G401.6 (cell line): ENCODE results near the gene STKLD1.

Experiments used
- FAIRE-seq: peaks from 2 replicates; lab custom pipeline; 2012; peaks lifted over from hg19 to GRCh38; lab: Jason Lieb, UNC

The STKLD1 gene

DNA sequence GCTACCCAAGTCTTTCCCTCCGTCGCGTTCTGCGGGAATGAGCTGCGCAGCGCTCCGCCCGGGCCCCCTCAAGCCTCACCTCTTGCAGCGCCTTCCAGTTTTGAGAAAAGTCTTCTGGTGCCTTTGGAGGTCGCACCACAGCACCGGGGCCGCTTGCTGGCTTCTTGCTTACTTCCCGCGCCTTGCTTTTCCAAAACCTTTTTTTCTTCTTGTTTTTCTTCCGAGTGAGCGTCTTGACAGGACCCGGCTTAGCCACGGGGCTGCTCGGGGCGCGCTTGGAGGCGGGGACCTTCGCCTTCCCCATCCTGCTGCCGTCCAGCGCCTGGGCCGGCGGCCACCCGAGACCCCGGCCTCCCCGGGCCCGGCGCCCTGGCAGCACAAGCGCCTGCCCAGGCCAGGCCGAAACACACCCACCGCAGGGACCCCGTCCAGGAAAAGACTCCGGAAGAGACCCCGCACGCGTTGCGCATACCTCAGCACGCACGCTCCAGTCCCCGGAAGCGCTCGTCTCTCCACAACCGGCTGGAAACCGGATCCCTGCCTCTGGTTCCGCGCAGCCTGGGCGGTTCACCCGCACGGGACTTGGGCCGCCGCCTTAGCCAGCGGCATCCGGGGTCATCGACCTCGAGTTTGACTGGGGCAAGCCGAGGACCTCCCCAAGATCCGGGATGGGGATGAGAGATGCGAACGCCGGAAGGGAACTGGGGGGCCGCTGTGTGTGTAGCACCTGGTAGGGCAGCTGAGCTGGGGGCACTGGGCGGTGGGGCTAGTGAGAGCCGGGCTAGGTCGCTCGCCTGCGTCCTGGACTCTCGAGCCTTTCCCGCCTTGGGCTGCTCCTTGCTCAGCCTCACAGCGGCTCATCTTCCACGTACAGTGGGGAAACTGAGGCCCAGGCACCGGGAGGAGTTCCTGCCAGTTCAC, 41.6 kb downstream of the STKLD1 start, which contains the start of gene REXO4:
Gene REXO4 (minus strand): TSS at position 470 of the 921 bp plus-strand sequence. CDS start 166 bp downstream, at position 304.
- FAIRE-seq: no peak

DNA sequence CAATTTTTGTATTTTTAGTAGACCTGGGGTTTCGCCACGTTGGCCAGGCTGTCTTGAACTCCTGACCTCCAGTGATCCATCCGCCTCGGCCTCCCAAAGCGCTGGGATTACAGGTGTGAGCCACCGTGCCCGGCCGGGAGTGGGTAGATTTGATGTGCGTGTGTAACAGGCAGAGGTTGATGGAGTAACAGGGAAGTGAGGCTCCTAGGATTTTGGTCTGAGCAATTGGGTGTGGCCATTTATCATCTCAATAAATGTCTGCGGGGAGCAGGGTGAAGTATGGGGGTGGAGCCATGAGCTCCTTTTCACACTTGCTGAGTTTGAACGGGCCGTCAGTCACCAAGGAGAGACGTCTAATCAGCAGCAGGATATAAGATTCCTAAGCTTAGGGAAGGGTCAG, 42.8 kb downstream of the STKLD1 start:
- FAIRE-seq: no peak

DNA sequence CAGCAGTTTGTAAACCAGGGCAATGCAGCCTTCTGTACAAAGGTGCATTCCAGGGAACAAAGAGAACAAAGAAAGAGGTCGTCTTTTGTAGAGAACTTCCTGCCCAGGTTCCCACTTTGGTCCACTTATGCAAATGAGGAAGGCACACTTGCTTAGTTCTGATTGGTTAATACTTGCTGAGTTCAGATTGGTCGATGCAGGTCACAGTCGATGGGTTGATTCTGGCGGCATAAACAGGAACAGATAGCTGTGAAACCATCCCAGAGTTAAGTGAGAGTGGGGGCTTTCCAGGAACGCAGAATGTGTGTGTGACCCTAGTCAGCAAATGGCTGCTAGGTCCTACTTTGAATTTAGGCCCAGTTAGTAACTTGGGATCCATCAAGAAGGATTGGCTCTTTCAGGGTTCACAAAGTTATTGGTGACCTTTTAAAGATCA, 44.2 kb downstream of the STKLD1 start:
- no peak for FAIRE-seq

DNA sequence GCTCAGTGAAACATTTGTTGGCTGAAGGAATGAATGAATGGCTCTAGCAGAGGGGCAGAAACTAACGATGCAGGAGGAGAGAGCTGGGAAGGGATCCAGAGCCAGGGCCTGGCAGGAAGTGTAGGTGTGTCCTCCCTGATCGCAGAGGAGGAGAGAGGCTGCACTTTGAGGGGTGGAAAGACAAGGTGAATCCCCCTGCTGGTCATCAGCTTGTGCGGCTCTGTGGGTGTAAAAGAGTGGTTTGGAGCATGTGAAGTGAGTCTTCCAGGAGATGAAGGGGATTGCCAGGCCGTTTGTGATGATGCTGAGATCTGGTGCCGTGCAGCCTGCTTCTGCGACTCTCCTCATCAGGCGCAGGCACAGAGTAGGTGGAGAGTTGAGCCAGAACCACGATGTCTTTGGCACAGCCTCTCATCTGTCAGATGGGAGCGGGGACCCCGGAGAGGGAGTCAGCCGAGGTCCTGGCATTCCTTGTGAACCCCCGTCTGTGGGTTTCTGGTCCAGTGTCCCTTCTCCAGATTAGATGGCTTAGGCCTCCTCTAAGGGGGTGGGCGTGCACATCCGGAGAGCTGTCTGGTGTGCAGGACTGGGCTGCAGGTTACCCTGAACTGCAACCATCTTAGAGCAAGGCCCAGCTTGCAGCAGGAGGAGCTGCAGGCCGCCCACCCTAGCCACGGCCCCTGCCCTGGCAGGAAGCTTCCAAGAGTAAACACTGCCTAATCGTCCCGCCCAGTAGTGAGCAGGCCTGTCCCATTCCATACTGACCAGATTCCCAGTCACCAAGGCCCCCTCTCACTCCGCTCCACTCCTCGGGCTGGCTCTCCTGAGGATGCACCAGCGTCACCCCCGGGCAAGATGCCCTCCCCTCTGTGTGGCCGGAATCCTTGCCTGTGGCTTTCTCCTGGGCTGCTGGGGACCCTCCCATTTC, 45.7 kb downstream of the STKLD1 start, which contains the start of gene ADAMTS13:
Gene ADAMTS13 (plus strand): TSS at position 753 of the 928 bp plus-strand sequence. CDS start 77 bp downstream, at position 830.
- no peak for FAIRE-seq

DNA sequence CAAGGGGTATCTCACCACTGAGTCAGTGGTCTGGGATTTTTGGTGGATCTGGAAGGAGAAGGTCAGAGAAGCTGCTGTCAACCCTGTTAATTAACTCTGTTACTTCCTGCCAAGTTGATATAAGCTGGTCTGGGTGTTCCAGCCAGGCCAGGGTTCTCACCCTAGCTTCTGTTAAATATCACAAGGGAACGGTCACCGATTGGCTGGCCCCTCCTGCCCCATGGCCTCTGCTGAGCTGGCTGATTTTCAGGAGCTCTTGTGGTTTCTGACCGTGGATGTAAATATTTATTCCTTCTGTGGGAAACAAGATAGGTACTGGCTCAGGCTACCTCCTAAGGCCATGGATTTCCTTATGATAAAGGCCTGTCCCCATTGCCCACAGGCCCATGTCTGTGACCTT, 47.0 kb downstream of the STKLD1 start:
- FAIRE-seq: no peak

DNA sequence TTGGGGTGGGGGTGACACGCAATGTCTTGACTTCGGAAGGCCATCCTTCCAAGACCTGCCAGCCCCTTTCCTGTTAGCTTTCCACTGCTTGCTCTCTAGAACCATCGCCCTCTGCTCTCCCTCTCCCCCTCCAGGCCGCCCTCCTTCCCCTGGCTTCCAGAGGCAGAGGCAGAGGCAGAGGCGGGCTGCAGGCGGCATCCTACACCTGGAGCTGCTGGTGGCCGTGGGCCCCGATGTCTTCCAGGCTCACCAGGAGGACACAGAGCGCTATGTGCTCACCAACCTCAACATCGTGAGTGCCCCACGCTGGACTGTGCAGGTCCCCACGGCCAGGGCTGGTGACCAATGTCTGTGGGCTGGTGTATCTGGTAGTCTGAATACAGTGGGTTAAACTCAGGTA, 48.0 kb downstream of the STKLD1 start:
- FAIRE-seq: no peak

DNA sequence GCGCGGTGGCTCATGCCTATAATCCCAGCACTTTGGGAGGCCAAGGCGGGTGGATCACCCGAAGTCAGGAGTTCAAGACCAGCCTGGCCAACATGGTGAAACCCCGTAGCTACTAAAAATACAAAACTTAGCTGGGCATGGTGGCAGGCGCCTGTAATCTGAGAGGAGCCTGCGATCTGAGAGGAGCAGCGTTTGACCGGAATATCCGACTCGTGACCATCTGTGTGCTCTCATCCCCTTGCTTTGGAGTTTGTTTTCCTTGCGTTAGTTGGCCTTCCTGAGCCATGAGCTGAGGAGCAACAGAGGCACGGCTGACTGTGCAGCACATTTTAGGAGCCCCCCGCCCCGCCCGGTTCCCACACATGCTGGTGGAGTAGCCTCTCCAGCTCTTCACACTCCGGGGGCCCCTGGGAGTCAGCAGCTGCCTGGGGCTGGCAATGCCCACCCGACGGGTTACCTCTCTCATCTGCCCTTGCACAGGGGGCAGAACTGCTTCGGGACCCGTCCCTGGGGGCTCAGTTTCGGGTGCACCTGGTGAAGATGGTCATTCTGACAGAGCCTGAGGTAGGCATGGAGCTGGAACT, 49.0 kb downstream of the STKLD1 start:
- no peak for FAIRE-seq

DNA sequence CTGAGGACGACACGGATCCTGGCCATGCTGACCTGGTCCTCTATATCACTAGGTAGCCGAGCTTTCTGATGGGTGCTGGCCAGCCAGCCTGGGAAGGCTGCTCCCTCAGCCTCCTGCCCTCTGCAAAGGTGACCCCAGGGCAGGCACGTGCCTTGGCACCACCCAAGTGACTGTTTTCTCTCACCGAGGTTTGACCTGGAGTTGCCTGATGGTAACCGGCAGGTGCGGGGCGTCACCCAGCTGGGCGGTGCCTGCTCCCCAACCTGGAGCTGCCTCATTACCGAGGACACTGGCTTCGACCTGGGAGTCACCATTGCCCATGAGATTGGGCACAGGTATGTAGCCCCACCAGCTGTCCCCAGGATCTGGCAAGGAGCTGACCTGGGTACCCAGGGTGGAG, 49.8 kb downstream of the STKLD1 start:
- FAIRE-seq: no peak

DNA sequence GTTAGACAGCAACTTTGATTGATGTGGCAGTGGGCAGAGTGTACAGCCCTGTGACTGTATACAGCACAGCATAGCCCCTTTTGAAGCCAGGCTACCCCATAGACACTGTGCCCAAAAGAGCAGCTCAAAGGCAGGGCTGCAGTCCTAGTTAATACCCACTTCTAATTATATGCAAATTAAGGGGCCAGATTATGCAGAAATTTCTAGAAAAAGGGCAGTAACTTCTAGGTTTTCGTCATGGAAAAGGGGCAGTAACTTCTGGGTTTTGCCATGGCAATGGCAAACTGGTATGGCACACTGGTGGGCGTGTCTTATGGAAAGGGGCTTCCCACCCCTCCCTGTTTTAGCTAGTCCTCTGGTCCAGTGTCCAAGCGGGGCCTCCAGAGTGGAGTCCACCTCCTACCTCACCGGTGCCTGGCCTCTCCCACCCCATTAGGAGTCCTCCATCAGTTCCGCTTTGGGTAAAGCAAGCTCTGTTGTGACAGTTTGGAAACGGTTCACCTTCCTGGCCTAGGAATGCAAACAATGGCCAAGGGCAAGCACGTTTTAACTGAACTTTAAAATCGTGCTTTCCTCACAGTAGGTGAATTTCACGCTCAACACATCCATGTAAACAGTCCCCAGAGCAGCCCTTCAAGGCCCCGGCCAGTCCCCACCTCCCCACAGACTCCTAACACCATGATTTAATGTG, 51.6 kb downstream of the STKLD1 start:
- no peak for FAIRE-seq

DNA sequence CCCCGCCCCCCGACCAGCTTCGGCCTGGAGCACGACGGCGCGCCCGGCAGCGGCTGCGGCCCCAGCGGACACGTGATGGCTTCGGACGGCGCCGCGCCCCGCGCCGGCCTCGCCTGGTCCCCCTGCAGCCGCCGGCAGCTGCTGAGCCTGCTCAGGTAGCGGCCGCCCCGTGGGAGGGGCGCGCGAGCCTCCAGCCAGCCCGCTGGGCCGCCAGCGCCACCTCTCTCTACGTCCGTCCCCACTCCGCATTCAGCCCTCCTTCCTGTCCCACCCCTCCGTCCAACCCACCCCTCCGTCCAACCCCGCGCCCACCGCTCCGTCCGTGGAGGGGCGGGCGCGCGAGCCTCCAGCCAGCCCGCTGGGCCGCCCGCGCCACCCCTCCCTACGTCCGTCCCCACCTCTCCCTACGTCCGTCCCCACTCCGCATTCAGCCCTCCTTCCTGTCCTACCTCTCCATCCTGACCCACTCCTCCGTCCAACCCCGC, 52.5 kb downstream of the STKLD1 start:
- no peak for FAIRE-seq

DNA sequence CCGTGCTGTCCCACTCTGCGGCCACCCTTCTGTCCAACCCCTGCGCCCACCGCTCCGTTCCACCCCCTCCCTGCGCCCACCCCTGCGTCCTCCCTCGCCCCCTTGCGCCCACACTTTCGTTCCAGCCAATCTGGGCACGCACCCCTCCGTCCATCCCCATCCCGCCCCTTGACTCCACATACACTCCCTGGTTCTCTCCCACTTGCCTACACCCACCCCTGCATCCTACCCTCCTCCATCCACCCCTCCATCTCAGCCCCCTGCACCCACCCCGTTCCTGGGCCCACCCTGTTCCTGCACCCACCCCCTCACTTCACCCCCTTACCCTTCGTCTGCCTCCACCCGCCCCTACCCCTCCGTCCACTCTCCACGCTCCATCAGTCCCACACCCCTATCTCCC, 53.0 kb downstream of the STKLD1 start:
- FAIRE-seq: no peak

DNA sequence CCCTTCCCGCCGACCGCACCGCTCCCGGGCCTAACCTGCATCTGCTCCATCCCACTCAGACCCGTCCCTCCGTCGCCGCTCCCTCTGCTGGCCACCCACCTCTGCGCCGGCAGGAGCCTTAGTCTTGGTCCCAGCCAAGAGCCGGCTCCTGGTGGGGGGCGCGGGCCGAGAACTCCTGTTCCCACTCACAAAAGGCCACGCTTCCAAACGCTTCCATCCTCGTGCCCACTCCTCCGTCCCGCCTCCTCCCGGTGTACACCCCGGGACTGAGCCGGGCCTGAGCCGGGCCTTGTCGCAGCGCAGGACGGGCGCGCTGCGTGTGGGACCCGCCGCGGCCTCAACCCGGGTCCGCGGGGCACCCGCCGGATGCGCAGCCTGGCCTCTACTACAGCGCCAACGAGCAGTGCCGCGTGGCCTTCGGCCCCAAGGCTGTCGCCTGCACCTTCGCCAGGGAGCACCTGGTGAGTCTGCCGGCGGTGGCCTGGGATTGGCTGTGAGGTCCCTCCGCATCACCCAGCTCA, 53.5 kb downstream of the STKLD1 start:
- no peak for FAIRE-seq

DNA sequence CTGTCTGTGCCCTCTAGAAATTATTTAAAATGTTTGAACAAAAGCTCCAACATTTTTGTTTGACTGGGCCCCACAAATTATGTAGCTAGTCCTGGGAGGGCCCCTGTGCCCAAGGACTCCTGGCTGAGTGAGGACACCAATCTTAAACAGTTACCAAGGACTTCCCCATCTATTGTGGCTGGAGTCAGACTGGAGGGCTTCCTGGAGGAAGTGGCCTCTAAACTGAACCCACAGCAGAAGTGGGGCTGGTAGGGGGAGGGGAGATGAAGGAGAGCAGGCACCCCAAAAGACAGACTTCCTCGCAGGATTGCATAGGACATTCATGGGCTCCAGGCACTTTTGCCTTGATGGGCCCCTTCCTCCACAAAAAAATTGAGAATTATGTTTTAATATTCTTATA, 54.1 kb downstream of the STKLD1 start:
- FAIRE-seq: no peak

DNA sequence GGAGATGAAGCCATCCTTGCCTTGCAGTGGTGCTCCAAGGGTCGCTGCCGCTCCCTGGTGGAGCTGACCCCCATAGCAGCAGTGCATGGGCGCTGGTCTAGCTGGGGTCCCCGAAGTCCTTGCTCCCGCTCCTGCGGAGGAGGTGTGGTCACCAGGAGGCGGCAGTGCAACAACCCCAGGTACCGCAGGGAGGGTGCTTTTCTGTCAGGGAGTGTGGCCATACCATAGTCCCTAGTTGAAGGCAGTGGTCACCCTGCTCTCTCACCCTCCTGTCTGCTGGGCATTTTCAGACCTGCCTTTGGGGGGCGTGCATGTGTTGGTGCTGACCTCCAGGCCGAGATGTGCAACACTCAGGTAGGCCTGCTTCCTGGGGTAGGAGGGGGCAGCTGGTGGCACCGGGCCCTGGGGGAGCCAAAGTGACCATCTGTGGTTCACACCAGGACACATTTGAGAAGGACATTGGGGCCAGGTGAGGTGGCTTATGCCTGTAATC, 57.2 kb downstream of the STKLD1 start:
- FAIRE-seq: no peak

DNA sequence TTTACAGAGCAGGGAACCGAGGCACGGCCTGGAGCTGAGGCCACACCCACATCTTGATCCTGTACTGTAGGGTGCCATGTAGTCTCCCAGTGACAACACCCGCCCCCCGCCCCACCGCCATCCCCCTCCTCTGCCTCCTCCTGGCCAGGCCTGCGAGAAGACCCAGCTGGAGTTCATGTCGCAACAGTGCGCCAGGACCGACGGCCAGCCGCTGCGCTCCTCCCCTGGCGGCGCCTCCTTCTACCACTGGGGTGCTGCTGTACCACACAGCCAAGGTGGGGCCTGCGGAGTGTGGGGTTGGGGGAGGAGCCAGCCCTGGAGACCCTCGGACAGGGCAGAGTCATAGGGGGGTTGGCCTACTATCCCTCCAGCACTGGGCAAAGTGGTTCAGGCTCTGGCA, 60.5 kb downstream of the STKLD1 start:
- FAIRE-seq: no peak

DNA sequence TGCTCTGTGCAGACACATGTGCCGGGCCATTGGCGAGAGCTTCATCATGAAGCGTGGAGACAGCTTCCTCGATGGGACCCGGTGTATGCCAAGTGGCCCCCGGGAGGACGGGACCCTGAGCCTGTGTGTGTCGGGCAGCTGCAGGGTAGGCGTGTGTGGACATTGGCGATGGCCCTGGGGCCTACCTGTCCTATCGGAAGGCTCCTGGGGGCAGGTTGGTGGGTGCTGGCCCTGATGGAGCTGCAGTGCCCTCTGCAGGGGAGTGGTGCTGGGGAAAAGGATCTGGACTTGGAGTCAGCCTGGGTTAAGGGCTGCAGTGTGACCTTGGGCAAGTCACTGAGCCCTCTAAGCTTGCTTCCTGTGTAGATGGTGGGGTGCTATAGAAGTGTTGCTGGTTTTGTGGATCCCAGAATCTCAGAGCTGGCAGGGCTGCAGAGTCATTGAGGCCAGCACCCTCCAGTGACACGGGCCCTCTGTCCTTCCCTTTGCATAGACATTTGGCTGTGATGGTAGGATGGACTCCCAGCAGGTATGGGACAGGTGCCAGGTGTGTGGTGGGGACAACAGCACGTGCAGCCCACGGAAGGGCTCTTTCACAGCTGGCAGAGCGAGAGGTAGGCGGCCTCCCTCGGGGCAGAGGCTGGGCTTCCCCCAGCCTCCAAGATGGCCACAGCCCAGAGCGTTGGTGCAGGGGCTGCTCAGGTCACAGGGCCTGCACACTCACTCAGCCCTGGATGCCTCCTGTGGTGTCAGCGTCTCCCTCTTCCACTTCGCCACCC, 61.8 kb downstream of the STKLD1 start:
- FAIRE-seq: no peak

DNA sequence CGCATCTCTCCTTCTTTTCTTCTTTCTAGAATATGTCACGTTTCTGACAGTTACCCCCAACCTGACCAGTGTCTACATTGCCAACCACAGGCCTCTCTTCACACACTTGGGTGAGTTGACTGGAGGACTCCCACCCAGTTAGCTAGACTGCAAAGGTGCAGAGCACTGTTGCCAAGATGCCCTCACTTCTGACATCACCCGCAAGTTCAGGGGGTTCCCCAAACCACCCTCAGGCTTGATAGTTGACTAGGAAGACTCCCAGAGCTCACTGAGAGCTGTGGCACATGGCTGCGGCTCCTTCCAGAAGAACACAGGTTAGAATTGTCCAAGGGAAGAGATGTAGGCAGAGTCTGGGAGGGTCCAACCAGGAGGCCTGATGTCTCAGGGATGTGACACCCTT, 63.2 kb downstream of the STKLD1 start:
- no peak for FAIRE-seq

DNA sequence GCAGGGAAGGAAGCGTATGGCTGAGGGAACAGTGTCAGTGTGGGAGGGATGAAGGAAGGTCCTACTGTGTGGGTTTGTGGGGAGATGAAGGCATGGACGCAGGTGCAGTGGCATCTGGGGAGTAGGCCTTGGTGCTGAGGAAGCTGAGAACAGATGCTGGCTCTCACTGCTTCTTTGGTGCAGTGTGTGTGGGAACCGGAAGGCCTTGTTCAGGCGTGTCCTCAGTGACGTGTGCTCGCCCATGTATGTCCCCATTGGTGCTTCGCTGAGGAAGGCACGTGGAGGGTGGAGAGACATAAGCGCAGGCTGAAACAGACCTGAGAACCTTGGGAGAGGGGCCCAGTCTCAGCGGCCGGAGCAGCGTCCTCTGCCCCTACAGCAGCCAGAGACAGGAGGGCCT, 64.7 kb downstream of the STKLD1 start:
- no peak for FAIRE-seq

DNA sequence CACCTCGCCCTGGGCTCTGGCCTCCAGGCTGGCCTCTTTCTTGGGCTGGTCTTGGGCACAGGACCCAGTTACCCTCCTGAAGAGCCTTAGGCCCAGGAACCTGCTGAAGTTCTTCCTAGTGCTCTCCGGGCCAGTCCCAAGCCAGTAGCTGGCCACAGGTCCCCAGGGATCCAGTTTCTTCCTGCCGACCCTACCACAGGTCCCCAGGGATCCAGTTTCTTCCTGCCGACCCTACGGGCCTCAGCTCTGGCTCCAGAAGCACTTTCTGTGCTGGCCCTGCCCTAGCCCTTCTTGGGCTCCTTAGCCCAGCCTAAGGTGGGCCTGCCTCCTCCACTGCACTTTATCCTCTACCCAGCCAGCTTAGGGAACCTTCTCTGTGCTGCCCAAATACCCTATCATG, 65.4 kb downstream of the STKLD1 start:
- no peak for FAIRE-seq

DNA sequence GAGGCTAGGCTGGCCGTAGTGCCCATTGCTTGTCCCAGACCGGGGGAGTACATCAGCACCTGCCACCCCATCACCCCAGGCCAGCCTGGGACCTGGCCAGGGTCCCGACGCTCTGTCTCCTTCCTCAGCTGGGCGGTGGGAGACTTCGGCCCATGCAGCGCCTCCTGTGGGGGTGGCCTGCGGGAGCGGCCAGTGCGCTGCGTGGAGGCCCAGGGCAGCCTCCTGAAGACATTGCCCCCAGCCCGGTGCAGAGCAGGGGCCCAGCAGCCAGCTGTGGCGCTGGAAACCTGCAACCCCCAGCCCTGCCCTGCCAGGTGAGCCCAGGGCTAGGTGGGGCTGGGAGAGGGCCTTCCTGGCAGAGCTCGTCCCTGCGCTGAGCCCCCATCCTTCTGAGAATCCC, 67.1 kb downstream of the STKLD1 start:
- no peak for FAIRE-seq
